HUDEP-2 (cell line): Measurements from ENCODE around the gene PIGM.

ENCODE experiments used
- DNase-seq, 76 experiments: peaks; one replicate each; lab custom pipeline; 2025; ENCODE audit not compliant: unreplicated experiment in 76 of 76; lab: John Stamatoyannopoulos, UW

The PIGM gene

GRCh38 chr1:160031365-160032164 is at the start of gene PIGM:
PIGM (minus strand) TSS chr1:160031990; CDS start chr1:160031739, 251 bp downstream.
- peak in 74 of 76 experiments; percentile 59 to 94 (median 88) for DNase-seq

- no peak for DNase-seq
These were observed 49.6 kb upstream of the PIGM start, which contains the start of gene KCNJ9 for GRCh38 chr1:160081261-160081936. KCNJ9 (plus strand) TSS chr1:160081538; CDS start chr1:160084031, 2,493 bp downstream.

GRCh38 chr1:160080381-160081100 is 48.8 kb upstream of the PIGM start:
- no peak for DNase-seq

- no peak for DNase-seq
These were observed 47.7 kb upstream of the PIGM start for GRCh38 chr1:160079448-160079847.

- DNase-seq = peak in 61 of 76 experiments; percentile 9 to 75 (median 46)
These were observed 46.9 kb upstream of the PIGM start for GRCh38 chr1:160078512-160079195.

GRCh38 chr1:160077486-160077885 is 45.7 kb upstream of the PIGM start:
- DNase-seq = no peak

GRCh38 chr1:160076295-160076694 is 44.5 kb upstream of the PIGM start:
- DNase-seq = no peak

GRCh38 chr1:160075836-160076235 is 44.0 kb upstream of the PIGM start:
- no peak for DNase-seq

- no peak for DNase-seq
These were observed 43.1 kb upstream of the PIGM start for GRCh38 chr1:160074865-160075264.

- DNase-seq = no peak
These were observed 39.5 kb upstream of the PIGM start for GRCh38 chr1:160071289-160071688.

GRCh38 chr1:160070243-160071163 is 38.7 kb upstream of the PIGM start:
- peak in 22 of 76 experiments; percentile 3 to 44 (median 16) for DNase-seq

- no peak for DNase-seq
These were observed 37.9 kb upstream of the PIGM start, which contains the start of gene KCNJ10 for GRCh38 chr1:160069460-160070231. KCNJ10 (minus strand) TSS chr1:160070160; CDS start chr1:160042532, 27,628 bp downstream.

GRCh38 chr1:160068225-160068624 is 36.4 kb upstream of the PIGM start:
- no peak for DNase-seq

- DNase-seq = no peak
These were observed 35.3 kb upstream of the PIGM start for GRCh38 chr1:160066829-160067745.

GRCh38 chr1:160064746-160065145 is 33.0 kb upstream of the PIGM start:
- DNase-seq = no peak

GRCh38 chr1:160064164-160064563 is 32.4 kb upstream of the PIGM start:
- no peak for DNase-seq

GRCh38 chr1:160063176-160063575 is 31.4 kb upstream of the PIGM start:
- DNase-seq = no peak

- DNase-seq = no peak
These were observed 30.4 kb upstream of the PIGM start for GRCh38 chr1:160062230-160062532.
